ENCODE measurements around the gene RHBDF2.

The RHBDF2 gene

DNA sequence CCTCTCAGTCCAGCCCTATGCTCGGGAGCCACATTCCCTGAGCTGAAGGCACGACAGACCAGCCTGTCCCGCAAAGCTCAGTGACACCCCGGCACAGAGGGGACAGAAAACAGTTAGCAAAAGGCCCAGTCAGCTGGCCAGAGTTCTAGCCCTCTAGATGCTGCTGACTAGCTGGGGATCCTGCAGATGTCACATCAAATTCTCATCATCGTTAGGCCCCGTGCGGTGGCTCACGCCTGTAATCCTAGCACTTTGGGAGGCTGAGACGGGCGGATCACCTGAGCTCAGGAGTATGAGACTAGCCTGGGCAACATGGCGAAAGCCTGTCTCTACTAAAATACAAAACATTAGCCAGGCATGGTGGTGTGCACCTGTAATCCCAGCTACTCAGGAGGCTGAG lies 65.5 kb downstream of the RHBDF2 start:
- DNase-seq, result no peak
- no peaks in the 10 kb centered on the region for H3K4me1 ChIP-seq (ENCODE audit: control insufficient read depth, insufficient read depth, low read length, poor library complexity, severe bottlenecking)
- no peak overlapping the region for H3K4me3 ChIP-seq (ENCODE audit: insufficient read depth, low read depth, low read length, poor library complexity, severe bottlenecking)
- no peaks in the 10 kb centered on the region for H3K9me3 ChIP-seq (ENCODE audit: control insufficient read depth, low read length)
- no peak overlapping the region for H3K27ac ChIP-seq (ENCODE audit: insufficient read depth, low read length, poor library complexity, severe bottlenecking)
- H3K27me3 ChIP-seq (replicated peaks; ENCODE audit: control insufficient read depth, insufficient read depth, low read length, poor library complexity, severe bottlenecking), result no peaks in the 10 kb centered on the region
- peaks cover 5% of the 10 kb centered on the region for H3K36me3 ChIP-seq (ENCODE audit: control insufficient read depth, insufficient read depth, low read length)

DNA sequence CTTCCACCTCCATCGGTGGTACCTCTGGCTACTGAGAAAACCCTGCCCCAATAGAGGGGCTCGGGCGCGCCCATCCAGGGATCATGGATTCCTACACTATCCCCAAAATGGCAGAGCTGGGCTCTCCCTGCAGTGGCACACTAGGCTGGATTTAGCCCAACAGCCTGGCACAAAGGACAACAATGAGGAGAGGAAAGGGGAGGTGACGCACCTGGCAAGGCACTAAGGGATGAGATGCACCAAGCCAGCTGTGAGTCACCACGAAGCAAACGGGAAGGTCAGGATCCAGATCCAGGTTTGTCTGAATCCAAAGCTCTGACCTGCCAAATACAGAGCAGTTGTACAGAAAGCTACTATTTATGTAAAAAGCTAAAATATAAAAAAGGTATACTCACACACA lies 66.4 kb downstream of the RHBDF2 start:
- no peak overlapping the region for H3K4me3 ChIP-seq (ENCODE audit: insufficient read depth, low read depth, low read length, poor library complexity, severe bottlenecking)
- no peaks in the 10 kb centered on the region for H3K9me3 ChIP-seq (ENCODE audit: control insufficient read depth, low read length)
- peaks cover 5% of the 10 kb centered on the region for H3K36me3 ChIP-seq (ENCODE audit: control insufficient read depth, insufficient read depth, low read length)
- H3K27me3 ChIP-seq (replicated peaks; ENCODE audit: control insufficient read depth, insufficient read depth, low read length, poor library complexity, severe bottlenecking), result no peaks in the 10 kb centered on the region
- no peak for DNase-seq
- H3K4me1 ChIP-seq (ENCODE audit: control insufficient read depth, insufficient read depth, low read length, poor library complexity, severe bottlenecking), result no peaks in the 10 kb centered on the region
- H3K27ac ChIP-seq (ENCODE audit: insufficient read depth, low read length, poor library complexity, severe bottlenecking), result no peak overlapping the region

DNA sequence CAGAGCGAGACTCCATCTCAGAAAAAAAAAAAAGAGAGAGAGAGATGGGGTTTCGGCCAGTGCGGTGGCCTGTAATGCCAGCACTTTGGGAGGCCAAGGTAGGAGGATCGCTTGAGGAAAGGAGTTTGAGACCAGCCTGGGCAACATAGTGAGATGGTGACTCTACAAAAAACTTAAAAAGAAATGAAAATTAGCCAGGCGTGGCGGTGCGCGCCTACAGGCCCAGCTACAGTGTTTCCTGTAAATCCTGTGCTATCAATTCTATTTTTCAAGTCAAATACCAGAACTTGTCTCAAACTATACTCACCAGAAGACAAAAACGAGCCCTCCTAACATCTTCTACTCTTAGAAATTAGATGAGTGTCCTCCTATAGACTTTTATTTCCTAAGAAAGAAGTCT lies 67.5 kb downstream of the RHBDF2 start:
- DNase-seq, result no peak
- H3K27me3 ChIP-seq (replicated peaks; ENCODE audit: control insufficient read depth, insufficient read depth, low read length, poor library complexity, severe bottlenecking), result no peaks in the 10 kb centered on the region
- no peak overlapping the region for H3K4me3 ChIP-seq (ENCODE audit: insufficient read depth, low read depth, low read length, poor library complexity, severe bottlenecking)
- peaks cover 5% of the 10 kb centered on the region for H3K36me3 ChIP-seq (ENCODE audit: control insufficient read depth, insufficient read depth, low read length)
- H3K27ac ChIP-seq (ENCODE audit: insufficient read depth, low read length, poor library complexity, severe bottlenecking), result no peak overlapping the region
- H3K9me3 ChIP-seq (ENCODE audit: control insufficient read depth, low read length), result no peaks in the 10 kb centered on the region
- H3K4me1 ChIP-seq (ENCODE audit: control insufficient read depth, insufficient read depth, low read length, poor library complexity, severe bottlenecking), result no peaks in the 10 kb centered on the region

DNA sequence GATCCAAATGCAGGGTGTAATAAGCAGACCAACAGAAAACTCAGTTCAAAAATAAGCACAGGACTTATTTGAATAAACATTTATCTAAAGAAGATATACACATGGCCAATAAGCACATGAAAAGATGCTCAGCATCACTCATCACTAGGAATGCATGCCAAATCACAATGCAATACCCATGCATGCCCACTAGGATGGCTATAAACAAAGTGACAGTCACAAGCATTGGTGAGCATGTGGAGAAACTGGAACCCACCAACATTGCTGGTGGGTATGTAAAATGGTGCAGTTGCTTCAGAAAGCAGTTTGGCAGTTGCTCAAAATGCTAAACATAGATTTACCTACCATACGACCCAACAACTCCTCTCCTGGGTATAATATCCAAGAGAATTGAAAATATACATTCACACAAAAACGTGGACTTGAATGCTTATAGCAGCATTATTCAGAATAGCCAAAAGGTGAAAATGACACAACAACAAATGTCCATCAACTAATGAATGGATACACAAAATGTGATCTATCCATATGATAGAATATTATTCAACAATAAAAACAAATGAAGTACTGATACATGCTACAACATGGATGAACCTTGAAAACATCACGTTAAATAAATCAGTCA lies 68.4 kb downstream of the RHBDF2 start:
- Histone ChIP-seq H3K27me3 (replicated peaks; ENCODE audit: control insufficient read depth, insufficient read depth, low read length, poor library complexity, severe bottlenecking) (no peaks in the 10 kb centered on the region), H3K36me3 (ENCODE audit: control insufficient read depth, insufficient read depth, low read length) (peaks cover 5% of the 10 kb centered on the region), H3K4me3 (ENCODE audit: insufficient read depth, low read depth, low read length, poor library complexity, severe bottlenecking) (no peak overlapping the region), H3K4me1 (ENCODE audit: control insufficient read depth, insufficient read depth, low read length, poor library complexity, severe bottlenecking) (no peaks in the 10 kb centered on the region), H3K9me3 (ENCODE audit: control insufficient read depth, low read length) (no peaks in the 10 kb centered on the region), H3K27ac (ENCODE audit: insufficient read depth, low read length, poor library complexity, severe bottlenecking) (no peak overlapping the region)
- DNase-seq, result no peak

DNA sequence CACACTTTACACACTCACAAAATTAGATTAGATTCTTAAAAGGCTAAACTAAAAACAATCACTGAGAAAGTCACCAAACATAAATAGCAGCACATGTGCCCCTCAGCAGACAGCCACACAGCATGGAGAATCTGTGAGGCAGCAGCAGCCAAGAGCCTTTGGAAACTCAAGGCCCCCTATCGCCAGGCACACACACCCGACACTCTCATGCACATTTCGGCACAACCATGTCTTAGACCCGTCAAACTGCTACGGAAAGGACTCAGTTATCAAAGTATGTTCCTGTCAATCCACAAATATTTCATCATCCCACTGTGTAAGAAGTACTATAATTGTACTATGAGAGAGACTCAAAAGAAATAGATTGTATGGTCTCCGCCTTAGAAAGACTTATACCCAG lies 69.2 kb downstream of the RHBDF2 start:
- DNase-seq, result no peak
- no peaks in the 10 kb centered on the region for H3K9me3 ChIP-seq (ENCODE audit: control insufficient read depth, low read length)
- H3K4me1 ChIP-seq (ENCODE audit: control insufficient read depth, insufficient read depth, low read length, poor library complexity, severe bottlenecking), result no peaks in the 10 kb centered on the region
- H3K36me3 ChIP-seq (ENCODE audit: control insufficient read depth, insufficient read depth, low read length), result peaks cover 5% of the 10 kb centered on the region
- H3K4me3 ChIP-seq (ENCODE audit: insufficient read depth, low read depth, low read length, poor library complexity, severe bottlenecking), result no peak overlapping the region
- H3K27me3 ChIP-seq (replicated peaks; ENCODE audit: control insufficient read depth, insufficient read depth, low read length, poor library complexity, severe bottlenecking), result no peaks in the 10 kb centered on the region
- H3K27ac ChIP-seq (ENCODE audit: insufficient read depth, low read length, poor library complexity, severe bottlenecking), result no peak overlapping the region

DNA sequence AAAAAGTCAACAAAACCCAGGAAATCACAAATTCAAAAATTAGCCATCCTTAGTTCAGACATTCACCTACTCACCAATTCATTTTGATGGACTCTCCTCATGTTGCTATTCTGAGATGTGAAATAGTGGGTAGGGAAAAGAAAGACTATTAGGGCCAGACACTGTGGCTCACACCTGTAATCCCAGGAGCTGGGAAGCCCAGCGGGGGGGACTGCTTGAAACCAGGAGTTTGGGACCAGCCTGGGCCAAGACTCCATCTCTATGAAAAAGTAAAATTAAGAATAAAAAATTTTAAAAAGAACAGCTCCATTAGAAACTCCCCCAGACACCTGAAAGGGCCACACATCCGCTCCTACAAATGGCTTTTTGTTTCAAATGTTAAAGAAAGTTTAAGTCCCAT lies 69.7 kb downstream of the RHBDF2 start:
- H3K4me1 ChIP-seq (ENCODE audit: control insufficient read depth, insufficient read depth, low read length, poor library complexity, severe bottlenecking), result no peaks in the 10 kb centered on the region

DNA sequence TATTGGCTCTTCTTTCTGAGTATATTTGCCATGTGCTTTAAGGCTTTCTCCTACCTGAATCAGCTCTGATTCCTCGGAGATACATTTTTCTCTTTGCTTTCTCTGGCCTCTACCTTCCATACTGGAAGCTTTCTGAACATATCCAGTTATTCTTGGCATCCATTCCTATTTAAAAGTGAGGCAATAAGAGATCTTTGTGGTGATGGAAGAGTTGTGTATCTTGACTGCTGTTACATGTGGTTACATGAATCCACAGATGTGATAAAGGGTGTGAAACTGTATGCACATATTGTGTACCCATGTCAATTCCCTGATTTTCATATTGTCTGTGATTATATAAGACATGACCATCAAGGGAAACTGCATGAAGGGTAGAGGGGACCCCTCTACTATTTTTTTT lies 72.7 kb downstream of the RHBDF2 start:
- no peaks in the 10 kb centered on the region for H3K27me3 ChIP-seq (replicated peaks; ENCODE audit: control insufficient read depth, insufficient read depth, low read length, poor library complexity, severe bottlenecking)
- H3K4me1 ChIP-seq (ENCODE audit: control insufficient read depth, insufficient read depth, low read length, poor library complexity, severe bottlenecking), result no peaks in the 10 kb centered on the region
- H3K9me3 ChIP-seq (ENCODE audit: control insufficient read depth, low read length), result no peaks in the 10 kb centered on the region
- H3K36me3 ChIP-seq (ENCODE audit: control insufficient read depth, insufficient read depth, low read length), result no peaks in the 10 kb centered on the region
- no peak overlapping the region for H3K4me3 ChIP-seq (ENCODE audit: insufficient read depth, low read depth, low read length, poor library complexity, severe bottlenecking)
- DNase-seq, result no peak
- no peak overlapping the region for H3K27ac ChIP-seq (ENCODE audit: insufficient read depth, low read length, poor library complexity, severe bottlenecking)

More for the DNA sequence above, 69.7 kb downstream of the RHBDF2 start:
- H3K27me3 ChIP-seq (replicated peaks; ENCODE audit: control insufficient read depth, insufficient read depth, low read length, poor library complexity, severe bottlenecking), result no peaks in the 10 kb centered on the region
- H3K9me3 ChIP-seq (ENCODE audit: control insufficient read depth, low read length), result no peaks in the 10 kb centered on the region
- peaks cover 5% of the 10 kb centered on the region for H3K36me3 ChIP-seq (ENCODE audit: control insufficient read depth, insufficient read depth, low read length)
- no peak overlapping the region for H3K4me3 ChIP-seq (ENCODE audit: insufficient read depth, low read depth, low read length, poor library complexity, severe bottlenecking)
- H3K27ac ChIP-seq (ENCODE audit: insufficient read depth, low read length, poor library complexity, severe bottlenecking), result no peak overlapping the region
- no peak for DNase-seq

DNA sequence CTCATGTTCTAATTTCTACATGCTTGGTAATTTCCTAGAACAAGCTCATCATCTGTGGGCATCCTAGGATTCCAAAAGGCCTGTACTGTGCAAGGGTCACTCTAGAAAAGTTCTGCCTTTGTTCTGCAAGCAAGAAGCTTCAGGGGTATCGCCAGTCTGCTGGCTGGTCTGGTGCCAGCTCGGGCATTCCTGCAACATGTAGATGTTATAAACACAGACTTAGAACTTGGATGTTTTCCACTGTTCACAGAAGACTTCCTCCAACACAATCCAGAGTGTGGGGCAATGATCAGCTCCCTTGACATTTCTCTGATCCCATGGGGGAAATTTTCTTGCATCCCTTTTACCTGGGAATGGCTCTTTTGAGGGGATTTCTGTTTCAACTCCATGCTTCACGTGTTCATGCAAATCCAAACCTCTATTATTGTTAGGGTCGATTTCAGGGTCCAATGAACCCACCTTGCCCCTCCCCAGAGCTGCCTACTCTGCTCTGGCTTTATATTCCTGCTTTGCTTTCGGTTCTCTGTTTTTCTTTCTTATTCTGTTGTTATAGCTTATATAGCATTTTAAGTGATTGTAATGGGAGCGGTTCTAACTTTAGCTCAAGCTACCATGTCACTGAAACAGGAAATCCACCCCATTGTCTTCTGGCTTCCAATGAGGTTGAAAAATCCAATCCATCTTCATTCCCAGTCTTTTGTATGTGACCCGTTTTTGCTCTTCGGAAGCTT lies 73.6 kb downstream of the RHBDF2 start:
- H3K27ac ChIP-seq (ENCODE audit: insufficient read depth, low read length, poor library complexity, severe bottlenecking), result no peak overlapping the region
- H3K9me3 ChIP-seq (ENCODE audit: control insufficient read depth, low read length), result no peaks in the 10 kb centered on the region
- no peak overlapping the region for H3K4me3 ChIP-seq (ENCODE audit: insufficient read depth, low read depth, low read length, poor library complexity, severe bottlenecking)
- no peaks in the 10 kb centered on the region for H3K4me1 ChIP-seq (ENCODE audit: control insufficient read depth, insufficient read depth, low read length, poor library complexity, severe bottlenecking)
- H3K27me3 ChIP-seq (replicated peaks; ENCODE audit: control insufficient read depth, insufficient read depth, low read length, poor library complexity, severe bottlenecking), result no peaks in the 10 kb centered on the region
- DNase-seq, result no peak
- no peaks in the 10 kb centered on the region for H3K36me3 ChIP-seq (ENCODE audit: control insufficient read depth, insufficient read depth, low read length)

DNA sequence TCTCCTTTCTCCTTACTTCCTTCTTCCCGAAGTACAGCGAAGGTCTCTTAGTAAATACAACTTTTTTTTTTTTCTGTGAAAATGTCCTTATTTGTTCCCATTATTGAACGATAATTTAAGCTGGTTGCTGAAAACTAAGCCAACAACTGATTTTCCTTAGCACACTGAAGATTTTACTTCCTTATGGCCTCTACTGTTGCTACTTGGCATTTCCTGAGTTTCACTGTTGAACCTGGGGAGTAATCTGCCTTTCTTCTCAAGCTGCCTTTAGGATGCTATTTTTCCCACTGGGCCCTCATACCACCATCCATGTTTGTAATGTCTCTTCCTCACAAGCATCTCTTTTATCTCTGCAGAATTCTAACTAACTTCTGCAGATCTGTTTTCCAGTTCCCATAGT lies 74.4 kb downstream of the RHBDF2 start:
- H3K9me3 ChIP-seq (ENCODE audit: control insufficient read depth, low read length), result no peaks in the 10 kb centered on the region
- no peaks in the 10 kb centered on the region for H3K27me3 ChIP-seq (replicated peaks; ENCODE audit: control insufficient read depth, insufficient read depth, low read length, poor library complexity, severe bottlenecking)
- no peak for DNase-seq
- H3K36me3 ChIP-seq (ENCODE audit: control insufficient read depth, insufficient read depth, low read length), result peaks cover 2% of the 10 kb centered on the region
- no peak overlapping the region for H3K4me3 ChIP-seq (ENCODE audit: insufficient read depth, low read depth, low read length, poor library complexity, severe bottlenecking)
- no peaks in the 10 kb centered on the region for H3K4me1 ChIP-seq (ENCODE audit: control insufficient read depth, insufficient read depth, low read length, poor library complexity, severe bottlenecking)
- H3K27ac ChIP-seq (ENCODE audit: insufficient read depth, low read length, poor library complexity, severe bottlenecking), result no peak overlapping the region

DNA sequence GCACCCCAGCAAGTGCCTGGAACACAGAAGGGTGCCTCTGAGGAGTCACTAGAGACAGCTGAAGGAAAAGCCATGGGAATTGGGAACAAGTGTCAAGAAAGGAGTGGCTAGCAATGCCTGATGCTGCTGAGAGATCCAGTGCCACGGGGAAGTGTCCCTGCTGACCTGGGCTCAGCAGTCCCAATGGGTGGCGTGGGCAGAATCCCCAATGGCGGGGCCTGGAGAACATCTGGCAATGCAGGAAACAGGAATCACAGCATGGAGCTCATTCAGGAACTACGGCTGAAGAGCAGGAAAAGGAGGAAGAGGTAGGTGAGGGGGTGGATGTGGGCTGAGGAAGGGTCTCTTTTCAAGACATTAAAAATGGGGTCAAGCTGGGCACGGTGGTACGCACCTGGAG lies 78.4 kb downstream of the RHBDF2 start:
- no peaks in the 10 kb centered on the region for H3K4me1 ChIP-seq (ENCODE audit: control insufficient read depth, insufficient read depth, low read length, poor library complexity, severe bottlenecking)
- H3K4me3 ChIP-seq (ENCODE audit: insufficient read depth, low read depth, low read length, poor library complexity, severe bottlenecking), result no peak overlapping the region
- no peak overlapping the region for H3K27ac ChIP-seq (ENCODE audit: insufficient read depth, low read length, poor library complexity, severe bottlenecking)
- no peaks in the 10 kb centered on the region for H3K27me3 ChIP-seq (replicated peaks; ENCODE audit: control insufficient read depth, insufficient read depth, low read length, poor library complexity, severe bottlenecking)
- DNase-seq, result no peak
- H3K36me3 ChIP-seq (ENCODE audit: control insufficient read depth, insufficient read depth, low read length), result peaks cover 4% of the 10 kb centered on the region
- no peaks in the 10 kb centered on the region for H3K9me3 ChIP-seq (ENCODE audit: control insufficient read depth, low read length)

Measured in effector memory CD4-positive, alpha-beta T cell (primary cell).